Bronchus fibroblast of lung (primary cell): ENCODE measurements around the gene MAN1A2. TPM values are rescaled to one million over a fixed set of nuclear protein-coding genes. Genes with fewer than 3 reads are reported as not detected.

ENCODE experiments used
- total RNA-seq: library from RNA; depleted of rRNA; stranded (reverse); fragments of >200 nt; gene quantifications from 2 replicates; pipeline ENCODE4 v1.2.3, GENCODE V29; 2015

Gene MAN1A2
- total RNA-seq = 10.7 and 15.1 TPM in 2 replicates

GRCh38 chr1:117367046-117368025 lies at the start of gene MAN1A2:
Gene MAN1A2, plus strand, starts transcription at chr1:117367449. Its CDS starts 735 bp downstream, at chr1:117368184.

Other genes starting within 250 kb of the MAN1A2 start
- gene TRIM45, start 245.7 kb upstream of the MAN1A2 start, total RNA-seq = 3.0 and 4.0 TPM in 2 replicates
- gene VTCN1, start 156.5 kb upstream of the MAN1A2 start, total RNA-seq = not detected in 2 replicates
- gene TENT5C, start 238.6 kb downstream of the MAN1A2 start, total RNA-seq = 0.17 and 0.30 TPM in 2 replicates